RWPE2 (cell line): ENCODE data around the gene LRRC8E.

Experiments used
- ATAC-seq: fragments of 200-7000 bp; cut with Tn5 transposase; 3 replicates; pipeline ENCODE4 v1.9.1; 2021; ENCODE audit warnings: low read depth
- DNase-seq: peaks from one replicate; pipeline ENCODE4 v3.0.0-alpha.2; 2020; ENCODE audit warnings: low spot score
- H3K27ac ChIP-seq: fragments of 450-650 bp; 2 replicates; pipeline ENCODE4 v1.5.1; 2017; ENCODE audit warnings: mild to moderate bottlenecking; ENCODE audit not compliant: poor library complexity, severe bottlenecking
- H3K27me3 ChIP-seq: fragments of 250-450 bp; sonication (Bioruptor Pico); 2 replicates; pipeline ENCODE4 v1.5.1; 2021; ENCODE audit warnings: mild to moderate bottlenecking, moderate library complexity; ENCODE audit not compliant: insufficient read depth, poor library complexity, severe bottlenecking
- H3K36me3 ChIP-seq: fragments of 250-450 bp; sonication (Bioruptor Pico); 2 replicates; pipeline ENCODE4 v1.5.1; 2020; ENCODE audit warnings: low read depth, mild to moderate bottlenecking, moderate library complexity
- H3K4me1 ChIP-seq: fragments of 250-450 bp; sonication (Bioruptor Pico); 2 replicates; pipeline ENCODE4 v1.5.1; 2021; ENCODE audit warnings: mild to moderate bottlenecking, moderate library complexity; ENCODE audit not compliant: insufficient read depth, poor library complexity, severe bottlenecking
- H3K4me3 ChIP-seq: fragments of 250-450 bp; sonication (Bioruptor Pico); 2 replicates; pipeline ENCODE4 v1.5.1; 2021; ENCODE audit warnings: mild to moderate bottlenecking, moderate library complexity; ENCODE audit not compliant: severe bottlenecking
- H3K9me3 ChIP-seq: fragments of 250-450 bp; sonication (Bioruptor Pico); 2 replicates; pipeline ENCODE4 v1.5.1; 2021; ENCODE audit warnings: mild to moderate bottlenecking, moderate library complexity; ENCODE audit not compliant: severe bottlenecking
- TF ChIP-seq, protein P1 (sequence below): fragments of 450-650 bp; IDR thresholded peaks from one replicate; pipeline ENCODE4 v1.5.1; 2017; ENCODE audit warnings: mild to moderate bottlenecking, moderate library complexity; ENCODE audit not compliant: poor library complexity, severe bottlenecking

The LRRC8E gene

DNA sequence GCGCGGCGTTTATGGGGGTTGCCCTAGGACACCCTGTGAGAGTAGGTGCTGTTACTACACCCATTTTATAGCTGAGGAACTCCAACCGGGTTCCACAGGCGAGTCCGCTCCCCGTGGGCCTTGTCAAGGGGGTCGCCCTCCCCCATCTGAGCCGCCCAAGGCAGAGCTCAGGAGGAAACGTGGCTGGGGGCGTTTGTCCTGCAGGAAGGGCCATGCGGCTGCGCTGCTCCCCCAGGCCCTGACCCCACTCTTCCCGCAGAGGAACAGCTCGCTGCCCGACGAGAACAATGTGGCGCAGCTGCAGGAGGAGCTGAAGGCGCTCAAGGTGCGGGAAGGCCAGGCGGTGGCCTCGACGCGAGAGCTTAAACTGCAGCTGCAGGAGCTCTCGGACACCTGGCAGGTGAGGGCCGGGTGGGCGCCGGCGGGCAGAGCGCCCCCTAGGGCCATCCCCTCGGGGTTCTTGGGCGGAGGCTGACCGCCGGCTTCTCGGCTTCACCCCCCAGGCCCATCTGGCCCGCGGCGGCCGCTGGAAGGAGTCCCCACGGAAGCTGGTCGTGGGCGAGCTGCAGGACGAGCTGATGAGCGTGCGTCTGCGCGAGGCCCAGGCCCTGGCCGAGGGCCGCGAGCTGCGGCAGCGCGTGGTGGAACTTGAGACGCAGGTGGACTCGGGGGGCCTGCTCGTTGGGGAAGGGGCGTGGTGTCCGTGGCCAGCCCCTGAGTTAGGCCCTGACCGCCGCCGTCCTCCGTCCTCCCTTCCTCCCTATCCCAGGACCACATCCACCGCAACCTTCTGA lies 26.5 kb upstream of the LRRC8E start:
- DNase-seq (peak; percentile 42), ATAC-seq (no peak)
- Histone ChIP-seq H3K27me3 (no peaks in the 10 kb centered on the region), H3K4me1 (no peaks in the 10 kb centered on the region), H3K36me3 (no peaks in the 10 kb centered on the region), H3K9me3 (no peaks in the 10 kb centered on the region), H3K4me3 (no peak overlapping the region), H3K27ac (no peak overlapping the region)
- TF ChIP-seq, protein P1, sequence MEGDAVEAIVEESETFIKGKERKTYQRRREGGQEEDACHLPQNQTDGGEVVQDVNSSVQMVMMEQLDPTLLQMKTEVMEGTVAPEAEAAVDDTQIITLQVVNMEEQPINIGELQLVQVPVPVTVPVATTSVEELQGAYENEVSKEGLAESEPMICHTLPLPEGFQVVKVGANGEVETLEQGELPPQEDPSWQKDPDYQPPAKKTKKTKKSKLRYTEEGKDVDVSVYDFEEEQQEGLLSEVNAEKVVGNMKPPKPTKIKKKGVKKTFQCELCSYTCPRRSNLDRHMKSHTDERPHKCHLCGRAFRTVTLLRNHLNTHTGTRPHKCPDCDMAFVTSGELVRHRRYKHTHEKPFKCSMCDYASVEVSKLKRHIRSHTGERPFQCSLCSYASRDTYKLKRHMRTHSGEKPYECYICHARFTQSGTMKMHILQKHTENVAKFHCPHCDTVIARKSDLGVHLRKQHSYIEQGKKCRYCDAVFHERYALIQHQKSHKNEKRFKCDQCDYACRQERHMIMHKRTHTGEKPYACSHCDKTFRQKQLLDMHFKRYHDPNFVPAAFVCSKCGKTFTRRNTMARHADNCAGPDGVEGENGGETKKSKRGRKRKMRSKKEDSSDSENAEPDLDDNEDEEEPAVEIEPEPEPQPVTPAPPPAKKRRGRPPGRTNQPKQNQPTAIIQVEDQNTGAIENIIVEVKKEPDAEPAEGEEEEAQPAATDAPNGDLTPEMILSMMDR: no peak

DNA sequence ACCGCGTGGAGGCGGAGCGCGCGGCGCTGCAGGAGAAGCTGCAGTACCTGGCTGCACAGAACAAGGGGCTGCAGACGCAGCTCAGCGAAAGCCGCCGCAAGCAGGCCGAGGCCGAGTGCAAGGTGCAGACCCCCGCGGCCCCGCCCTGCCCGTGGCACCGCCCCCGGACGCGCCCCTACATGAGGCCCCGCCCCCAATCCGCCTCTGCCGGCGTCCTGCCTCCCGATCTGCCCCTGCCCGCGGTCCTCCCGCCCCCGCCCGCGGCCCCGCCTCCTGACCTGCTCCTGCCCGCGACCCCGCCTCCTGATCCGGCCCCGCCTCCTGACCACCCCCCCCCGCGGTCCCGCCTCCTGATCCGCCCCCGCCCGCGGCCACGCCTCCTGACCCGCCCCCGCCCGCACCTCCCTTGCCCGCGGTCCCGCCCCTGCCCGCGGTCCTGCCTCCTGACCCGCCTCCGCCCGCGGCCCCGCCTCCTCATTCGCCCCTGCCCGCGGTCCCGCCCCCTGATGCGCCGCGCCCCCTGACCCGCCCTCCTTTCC lies 25.8 kb upstream of the LRRC8E start:
- no peak overlapping the region for H3K27ac ChIP-seq
- no peaks in the 10 kb centered on the region for H3K27me3 ChIP-seq

DNA sequence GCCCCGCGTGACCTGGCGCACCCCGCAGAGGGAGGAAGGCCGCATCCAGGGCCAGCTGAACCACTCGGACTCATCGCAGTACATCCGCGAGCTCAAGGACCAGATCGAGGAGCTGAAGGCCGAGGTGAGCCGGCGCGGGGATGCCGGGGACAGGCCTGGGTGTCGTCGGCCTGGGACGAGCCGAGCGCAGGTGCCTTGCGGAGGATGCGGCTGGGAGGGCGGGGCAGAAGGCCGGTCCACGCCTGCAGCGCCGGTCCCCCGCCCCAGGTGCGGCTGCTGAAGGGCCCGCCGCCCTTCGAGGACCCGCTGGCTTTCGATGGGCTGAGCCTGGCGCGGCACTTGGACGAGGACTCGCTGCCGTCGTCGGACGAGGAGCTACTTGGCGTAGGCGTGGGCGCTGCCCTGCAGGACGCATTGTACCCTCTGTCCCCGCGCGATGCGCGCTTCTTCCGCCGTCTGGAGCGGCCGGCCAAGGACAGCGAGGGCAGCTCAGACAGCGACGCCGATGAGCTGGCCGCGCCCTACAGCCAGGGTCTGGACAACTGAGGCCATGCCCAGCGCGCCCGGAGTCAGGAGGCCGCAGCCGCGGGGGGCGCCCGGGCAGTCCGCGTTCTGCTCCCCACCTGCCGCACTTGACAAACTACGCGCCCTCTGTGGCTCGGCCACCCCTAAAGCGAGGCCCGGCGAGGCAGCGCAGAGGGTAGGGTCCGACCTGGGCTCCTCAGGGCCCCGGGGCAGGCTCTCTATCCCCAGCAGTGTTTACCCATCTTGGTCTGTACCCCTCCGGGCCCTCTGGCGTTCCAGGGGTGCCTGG lies 24.9 kb upstream of the LRRC8E start:
- Histone ChIP-seq H3K27ac (no peak overlapping the region), H3K9me3 (no peaks in the 10 kb centered on the region), H3K36me3 (no peaks in the 10 kb centered on the region), H3K27me3 (no peaks in the 10 kb centered on the region), H3K4me3 (no peak overlapping the region), H3K4me1 (no peaks in the 10 kb centered on the region)
- ATAC-seq (no peak), DNase-seq (no peak)
- TF ChIP-seq, protein P1: no peak

More for the DNA sequence above, 25.8 kb upstream of the LRRC8E start:
- no peaks in the 10 kb centered on the region for H3K36me3 ChIP-seq
- no peaks in the 10 kb centered on the region for H3K4me1 ChIP-seq
- DNase-seq (peak; percentile 77), ATAC-seq (no peak)
- no peak overlapping the region for H3K4me3 ChIP-seq
- TF ChIP-seq, protein P1: no peak
- no peaks in the 10 kb centered on the region for H3K9me3 ChIP-seq

DNA sequence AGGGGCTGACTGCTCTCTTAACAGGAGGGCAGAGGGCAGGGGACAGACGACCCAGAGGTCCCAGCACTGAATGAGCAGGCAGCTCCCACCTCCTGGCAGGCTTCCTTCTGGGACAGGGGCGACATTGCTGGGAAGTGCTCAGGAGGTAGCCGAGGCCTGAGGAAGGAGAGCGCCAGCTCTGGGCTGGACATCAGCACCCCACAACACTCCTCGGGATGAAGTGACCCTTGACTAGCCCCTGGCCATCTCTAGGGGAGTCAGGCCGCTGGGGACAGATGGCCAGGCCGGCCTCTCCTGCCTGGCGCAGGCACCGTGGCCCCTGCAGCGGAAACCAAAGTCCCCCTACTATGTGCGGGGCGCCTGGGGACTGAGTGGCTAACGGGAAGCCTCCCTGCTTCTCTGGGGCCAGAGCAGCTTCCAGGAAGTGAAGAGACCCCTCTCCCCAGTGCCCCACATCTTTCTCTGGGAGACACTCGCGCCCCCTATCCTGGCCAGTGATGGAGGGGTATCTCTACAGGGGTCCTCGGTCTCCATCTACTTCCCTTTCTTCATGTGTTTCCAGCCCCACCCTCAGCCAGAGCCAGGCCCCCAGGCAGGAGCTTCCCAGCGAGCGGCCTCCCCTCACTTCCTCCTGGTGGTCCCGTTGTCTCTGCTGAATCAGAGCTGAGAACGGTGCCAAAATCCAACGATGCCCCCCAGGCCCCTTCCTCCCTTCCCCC lies 24.2 kb upstream of the LRRC8E start:
- Histone ChIP-seq H3K36me3 (no peaks in the 10 kb centered on the region), H3K9me3 (no peaks in the 10 kb centered on the region), H3K4me3 (no peak overlapping the region), H3K27ac (no peak overlapping the region), H3K27me3 (no peaks in the 10 kb centered on the region), H3K4me1 (no peaks in the 10 kb centered on the region)
- DNase-seq: peak; percentile 45
- TF ChIP-seq, protein P1: no peak
- no peak for ATAC-seq
